Measurements from ENCODE around the gene GBX2. TPM values are rescaled to one million over a fixed set of nuclear protein-coding genes. Genes with fewer than 3 reads are reported as not detected.

GBX2 gene
- total RNA-seq, 1 donor from 2014 or later = 1.8 TPM

- Mint-ChIP-seq H3K27ac (ENCODE audit: unreplicated experiment) (no peak overlapping the region), H3K27me3 (ENCODE audit: low read depth, unreplicated experiment) (no peaks in the 10 kb centered on the region), H3K4me3 (ENCODE audit: unreplicated experiment) (no peak overlapping the region), H3K36me3 (ENCODE audit: low read depth, unreplicated experiment) (no peaks in the 10 kb centered on the region), H3K4me1 (ENCODE audit: low read depth, unreplicated experiment) (peaks cover 5% of the 10 kb centered on the region), H3K9me3 (ENCODE audit: unreplicated experiment) (no peaks in the 10 kb centered on the region)
- H3K27ac ChIP-seq (ENCODE audit: low read depth, low read length) = no peak overlapping the region
- H3K4me2 ChIP-seq (ENCODE audit: low read length) = no peak overlapping the region
- H3K4me3 ChIP-seq (ENCODE audit: insufficient read depth, low read depth, low read length) = no peak overlapping the region
- FAIRE-seq (no peak), DNase-seq (ENCODE audit: low read depth) (no peak)
- no peak overlapping the region for H2AFZ ChIP-seq (ENCODE audit: low read depth, low read length)
- H3K4me1 ChIP-seq (ENCODE audit: insufficient read depth, low read length) = no peaks in the 10 kb centered on the region
- no peak for TF ChIP-seq CTCF (IDR thresholded peaks at IDR 0.05; ENCODE audit: insufficient read depth, low read depth, low read length)
- TF ChIP-seq EZH2 (IDR thresholded peaks at IDR 0.05; ENCODE audit: insufficient read depth, low read length) = no peak
- H3K9ac ChIP-seq (ENCODE audit: low read length) = no peak overlapping the region
- no peaks in the 10 kb centered on the region for H4K20me1 ChIP-seq (ENCODE audit: insufficient read depth, low read length)
- no peaks in the 10 kb centered on the region for H3K27me3 ChIP-seq (ENCODE audit: insufficient read depth, low read length)
- H3K36me3 ChIP-seq (ENCODE audit: insufficient read depth, low read length) = no peaks in the 10 kb centered on the region
- no peaks in the 10 kb centered on the region for H3K79me2 ChIP-seq (ENCODE audit: insufficient read depth, low read length)
- peaks cover 6% of the 10 kb centered on the region for H3K9me3 ChIP-seq (ENCODE audit: insufficient read depth, low read depth, low read length)
Measured at GRCh38 chr2:236207472-236207871, 39.3 kb upstream of the GBX2 start.

GRCh38 chr2:236205867-236206645, 37.9 kb upstream of the GBX2 start:
- Histone ChIP-seq H3K79me2 (ENCODE audit: insufficient read depth, low read length) (no peaks in the 10 kb centered on the region), H3K4me1 (ENCODE audit: insufficient read depth, low read length) (no peaks in the 10 kb centered on the region), H3K4me2 (ENCODE audit: low read length) (no peak overlapping the region), H3K27ac (ENCODE audit: low read depth, low read length) (no peak overlapping the region), H3K36me3 (ENCODE audit: insufficient read depth, low read length) (no peaks in the 10 kb centered on the region), H4K20me1 (ENCODE audit: insufficient read depth, low read length) (no peaks in the 10 kb centered on the region), H3K4me3 (ENCODE audit: insufficient read depth, low read depth, low read length) (no peak overlapping the region), H3K9ac (ENCODE audit: low read length) (no peak overlapping the region), H3K27me3 (ENCODE audit: insufficient read depth, low read length) (no peaks in the 10 kb centered on the region), H3K9me3 (ENCODE audit: insufficient read depth, low read depth, low read length) (peaks cover 6% of the 10 kb centered on the region), H2AFZ (ENCODE audit: low read depth, low read length) (no peak overlapping the region)
- H3K4me3 Mint-ChIP-seq (ENCODE audit: unreplicated experiment) = no peak overlapping the region
- TF ChIP-seq EZH2 (IDR thresholded peaks at IDR 0.05; ENCODE audit: insufficient read depth, low read length) (no peak), CTCF (IDR thresholded peaks at IDR 0.05; ENCODE audit: insufficient read depth, low read depth, low read length) (no peak)
- H3K27me3 Mint-ChIP-seq (ENCODE audit: low read depth, unreplicated experiment) = peaks cover under 1% of the 10 kb centered on the region
- FAIRE-seq (no peak), DNase-seq (ENCODE audit: low read depth) (no peak)
- H3K27ac Mint-ChIP-seq (ENCODE audit: unreplicated experiment) = no peak overlapping the region
- H3K36me3 Mint-ChIP-seq (ENCODE audit: low read depth, unreplicated experiment) = no peaks in the 10 kb centered on the region
- no peaks in the 10 kb centered on the region for H3K9me3 Mint-ChIP-seq (ENCODE audit: unreplicated experiment)
- peaks cover 5% of the 10 kb centered on the region for H3K4me1 Mint-ChIP-seq (ENCODE audit: low read depth, unreplicated experiment)

DNA sequence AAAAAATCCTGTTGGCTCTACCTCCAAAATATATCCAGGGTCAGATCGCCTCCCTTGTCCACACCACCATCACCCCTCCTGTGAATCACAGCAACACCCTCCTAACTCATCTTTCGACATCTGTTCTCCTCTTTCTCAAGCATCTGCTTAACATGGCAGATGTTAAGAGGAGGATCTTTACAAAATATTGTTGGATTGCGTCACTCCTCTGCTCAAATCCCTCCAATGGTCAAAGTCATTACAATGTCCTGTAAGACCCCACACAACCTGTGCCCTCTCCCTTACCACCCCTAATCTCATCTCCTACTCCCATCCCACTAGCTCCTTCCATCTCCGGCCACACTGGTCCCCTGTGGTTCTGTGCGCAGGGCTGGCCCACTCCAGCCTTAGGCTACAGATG, 36.8 kb upstream of the GBX2 start:
- FAIRE-seq (no peak), DNase-seq (ENCODE audit: low read depth) (no peak)
- Histone ChIP-seq H3K36me3 (ENCODE audit: insufficient read depth, low read length) (no peaks in the 10 kb centered on the region), H3K4me2 (ENCODE audit: low read length) (no peak overlapping the region), H3K9ac (ENCODE audit: low read length) (no peak overlapping the region), H3K4me1 (ENCODE audit: insufficient read depth, low read length) (no peaks in the 10 kb centered on the region), H3K27me3 (ENCODE audit: insufficient read depth, low read length) (no peaks in the 10 kb centered on the region), H3K4me3 (ENCODE audit: insufficient read depth, low read depth, low read length) (no peak overlapping the region), H3K79me2 (ENCODE audit: insufficient read depth, low read length) (no peaks in the 10 kb centered on the region), H3K27ac (ENCODE audit: low read depth, low read length) (no peak overlapping the region), H4K20me1 (ENCODE audit: insufficient read depth, low read length) (no peaks in the 10 kb centered on the region), H2AFZ (ENCODE audit: low read depth, low read length) (no peak overlapping the region), H3K9me3 (ENCODE audit: insufficient read depth, low read depth, low read length) (peaks cover 6% of the 10 kb centered on the region)
- no peak for TF ChIP-seq EZH2 (IDR thresholded peaks at IDR 0.05; ENCODE audit: insufficient read depth, low read length)
- no peak for TF ChIP-seq CTCF (IDR thresholded peaks at IDR 0.05; ENCODE audit: insufficient read depth, low read depth, low read length)
- peaks cover 5% of the 10 kb centered on the region for H3K27me3 Mint-ChIP-seq (ENCODE audit: low read depth, unreplicated experiment)
- H3K9me3 Mint-ChIP-seq (ENCODE audit: unreplicated experiment) = no peaks in the 10 kb centered on the region
- no peak overlapping the region for H3K4me3 Mint-ChIP-seq (ENCODE audit: unreplicated experiment)
- no peak overlapping the region for H3K27ac Mint-ChIP-seq (ENCODE audit: unreplicated experiment)
- peaks cover 5% of the 10 kb centered on the region for H3K4me1 Mint-ChIP-seq (ENCODE audit: low read depth, unreplicated experiment)
- H3K36me3 Mint-ChIP-seq (ENCODE audit: low read depth, unreplicated experiment) = no peaks in the 10 kb centered on the region
